Measurements from ENCODE around the gene PAPOLG. TPM values are rescaled to one million over a fixed set of nuclear protein-coding genes. Genes with fewer than 3 reads are reported as not detected.

The PAPOLG gene
- total and polyA plus RNA-seq, 2 of the 13 experiments (the other 11 are each of a cell fraction or from before 2014, with no cell fraction given) = 10.1 to 10.4 TPM

- 0 out of 2 replicates have a peak, but pooled peaks have one; percentile 34 for TF ChIP-seq ZNF275 (CRISPR knock-in tag; IDR thresholded peaks at IDR 0.05; ENCODE audit: borderline replicate concordance)
- TF ChIP-seq RFXAP (CRISPR knock-in tag; IDR thresholded peaks at IDR 0.05; ENCODE audit: borderline replicate concordance) = peak; percentile 75; the same call in 1 of the 2 replicates
- TF ChIP-seq ZNF205 (CRISPR knock-in tag; IDR thresholded peaks at IDR 0.05) = no peak
- TF ChIP-seq TBL1XR1 (IDR thresholded peaks at IDR 0.05; ENCODE audit: borderline replicate concordance, low read length, partially characterized antibody) = peak; percentile 13
- TF ChIP-seq ZNF350 (CRISPR knock-in tag; IDR thresholded peaks at IDR 0.05; ENCODE audit: borderline replicate concordance, low read depth) = 0 out of 2 replicates have a peak, but pooled peaks have one; percentile 53
- TF ChIP-seq ZNF124 (CRISPR knock-in tag; IDR thresholded peaks at IDR 0.05) = peak; percentile 46; the same call in 1 of the 2 replicates
- peak; percentile 81 for TF ChIP-seq KDM2A (CRISPR knock-in tag; IDR thresholded peaks at IDR 0.05; ENCODE audit: borderline replicate concordance, low read depth)
- TF ChIP-seq TEF (CRISPR knock-in tag; IDR thresholded peaks at IDR 0.05) = no peak
- peak; percentile 87 for TF ChIP-seq KLF9 (CRISPR knock-in tag; IDR thresholded peaks at IDR 0.05; ENCODE audit: low read depth)
- no peak for TF ChIP-seq USF2 (IDR thresholded peaks at IDR 0.05; ENCODE audit: low read depth, low read length)
- no peak for TF ChIP-seq USF2 (CRISPR knock-in tag; IDR thresholded peaks at IDR 0.05; ENCODE audit: borderline replicate concordance)
- TF ChIP-seq GATAD1 (CRISPR knock-in tag; IDR thresholded peaks at IDR 0.05) = peak; percentile 63
- no peak for TF ChIP-seq ZNF597 (CRISPR knock-in tag; IDR thresholded peaks at IDR 0.05)
- TF ChIP-seq DR1 (CRISPR knock-in tag; IDR thresholded peaks at IDR 0.05) = peak; percentile 85
- TF ChIP-seq ZNF639 (CRISPR knock-in tag; conservative IDR thresholded peaks at IDR 0.05) = no peak
- 0 out of 2 replicates have a peak, but pooled peaks have one; percentile 59 for TF ChIP-seq ZNF710 (CRISPR knock-in tag; IDR thresholded peaks at IDR 0.05; ENCODE audit: borderline replicate concordance)
- no peak for TF ChIP-seq ZNF33A (CRISPR knock-in tag; IDR thresholded peaks at IDR 0.05; ENCODE audit: borderline replicate concordance)
- TF ChIP-seq ZNF20 (CRISPR knock-in tag; IDR thresholded peaks at IDR 0.05) = no peak
Measured at GRCh38 chr2:60756097-60757087, at the start of gene PAPOLG (continued).

All from HepG2 (cell line).